ENCODE results near the gene ZNF593OS. TPM values are rescaled to one million over a fixed set of nuclear protein-coding genes. Genes with fewer than 3 reads are reported as not detected.

Gene ZNF593OS
- total RNA-seq, 1 donor from 2014 or later: not detected

DNA sequence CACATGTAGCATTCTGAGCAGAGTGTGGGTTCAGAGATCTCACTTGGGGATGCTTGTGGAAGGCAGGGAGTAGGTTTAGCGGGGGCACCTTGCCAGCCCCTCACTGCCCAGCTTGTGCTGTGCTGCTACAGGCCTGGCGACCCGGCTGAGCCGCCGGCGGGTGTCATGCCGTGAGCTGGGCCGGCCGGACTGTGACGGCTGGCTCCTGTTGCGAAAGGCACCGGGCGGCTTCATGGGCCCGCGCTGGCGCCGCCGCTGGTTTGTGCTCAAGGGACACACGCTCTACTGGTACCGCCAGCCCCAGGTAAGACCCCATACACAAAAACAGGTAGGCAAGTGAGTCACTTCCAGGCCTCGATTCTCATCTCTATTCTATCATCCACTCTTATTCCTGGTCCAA, 13.3 kb upstream of the ZNF593OS start:
- intact Hi-C loops (cut with micrococcal nuclease): no loop called here

DNA sequence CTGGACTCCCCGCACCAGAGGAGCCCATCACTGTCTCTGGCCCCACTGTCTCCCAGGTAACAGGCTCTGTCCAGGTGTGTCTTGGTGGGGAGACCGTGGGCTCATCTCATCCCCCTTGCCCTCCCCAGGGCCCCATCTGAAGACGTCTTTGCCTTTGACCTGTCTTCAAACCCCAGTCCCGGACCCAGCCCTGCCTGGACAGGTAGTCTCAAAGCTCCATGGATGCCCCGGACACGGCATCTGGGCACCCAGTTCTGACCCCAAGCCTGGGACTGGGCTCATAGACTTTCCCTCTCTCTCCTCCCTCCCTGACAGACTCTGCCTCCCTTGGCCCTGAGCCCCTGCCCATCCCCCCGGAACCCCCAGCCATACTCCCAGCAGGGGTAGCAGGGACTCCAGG, 12.5 kb upstream of the ZNF593OS start:
- intact Hi-C loops (cut with micrococcal nuclease): no loop called here

DNA sequence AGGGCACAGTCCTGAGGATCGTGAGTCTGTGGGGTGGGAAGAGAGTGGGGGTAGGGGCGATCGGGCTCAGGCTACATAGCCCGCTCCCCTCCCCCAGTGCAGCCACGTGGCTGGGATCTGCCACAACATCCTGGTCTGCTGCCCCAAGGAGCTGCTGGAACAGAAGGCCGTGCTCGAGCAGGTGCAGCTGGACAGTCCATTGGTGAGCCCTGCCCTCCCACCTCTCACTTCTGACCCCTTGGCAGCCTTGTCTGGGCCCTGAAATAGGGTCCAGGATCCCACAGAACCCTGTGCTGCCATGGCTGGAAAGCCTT, 10.7 kb upstream of the ZNF593OS start:
- intact Hi-C loops (cut with micrococcal nuclease): no loop called here

- intact Hi-C loops (cut with micrococcal nuclease): no loop called here
Observed at GRCh38 chr1:26181586-26182382, 10.2 kb upstream of the ZNF593OS start.

DNA sequence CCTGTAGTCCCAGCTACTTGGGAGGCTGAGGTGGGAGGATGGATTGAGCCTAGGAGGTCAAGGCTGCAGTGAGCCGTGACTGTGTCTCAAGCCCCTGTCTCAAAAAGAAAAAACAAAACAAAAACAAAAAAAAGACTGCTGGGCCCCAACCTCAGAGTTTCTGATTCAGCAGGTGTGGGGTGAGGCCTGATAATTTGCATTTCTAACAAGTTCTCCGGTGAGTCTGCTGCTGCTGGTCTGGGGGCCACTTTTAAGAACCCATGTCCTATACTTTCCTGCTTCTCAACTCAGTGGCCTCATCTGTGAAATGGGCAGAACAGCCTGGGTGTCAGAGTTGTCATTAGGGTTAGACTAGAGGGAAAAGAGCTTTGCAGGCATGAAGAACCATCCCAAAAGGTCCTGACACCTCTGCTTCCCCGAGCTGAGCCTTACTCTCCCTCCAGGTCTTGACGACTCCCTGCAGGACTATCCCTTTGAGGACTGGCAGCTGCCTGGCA, 8.4 kb upstream of the ZNF593OS start:
- intact Hi-C loops (cut with micrococcal nuclease): no loop called here

DNA sequence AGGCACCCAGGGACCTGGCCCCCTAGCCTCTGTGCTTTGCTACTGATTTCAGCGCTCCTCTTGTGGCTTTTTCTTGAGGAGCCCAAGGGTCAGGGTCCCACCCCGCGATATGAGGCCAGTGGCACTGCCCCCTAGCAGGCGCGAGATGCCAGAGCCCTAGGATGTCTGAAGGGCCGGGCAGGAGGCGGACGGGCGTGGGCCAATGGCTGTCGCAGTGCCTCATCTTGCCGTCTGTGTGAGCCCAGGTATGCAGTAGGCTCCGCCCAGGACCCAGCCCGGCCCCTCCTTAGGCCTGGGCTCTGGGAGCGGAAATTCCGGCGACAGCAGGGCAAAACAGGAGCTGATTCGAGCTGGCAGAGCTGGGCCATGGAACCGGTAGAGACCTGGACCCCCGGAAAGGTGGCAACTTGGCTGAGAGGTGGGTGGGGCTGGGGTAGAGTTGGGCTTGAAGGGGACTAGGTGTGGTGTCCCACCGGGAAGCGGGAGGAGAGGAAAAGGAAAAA, 5.6 kb upstream of the ZNF593OS start, which contains the start of gene CNKSR1:
CNKSR1 (plus strand) TSS at position 310 of the 503 bp plus-strand sequence; CDS start at position 367, 57 bp downstream.
- intact Hi-C loops (cut with micrococcal nuclease): no loop called here

DNA sequence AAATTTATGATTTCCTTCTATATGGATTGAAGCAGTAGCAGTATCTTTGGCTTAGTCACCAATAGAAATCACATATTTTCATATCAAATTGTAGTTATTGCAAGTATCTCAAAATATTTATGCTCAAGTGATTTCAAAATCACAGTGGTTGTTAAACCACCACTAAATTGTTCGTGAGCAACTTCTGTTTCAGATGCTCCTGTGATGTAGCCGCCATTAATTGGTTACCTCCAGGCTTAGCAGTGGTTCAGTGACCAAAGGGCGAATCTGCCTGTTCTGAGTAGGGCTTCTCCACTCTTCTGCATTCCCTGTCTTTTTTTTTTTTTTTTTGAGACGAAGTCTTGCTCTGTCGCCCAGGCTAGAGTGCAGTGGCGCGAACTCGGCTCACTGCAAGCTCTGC, 3.7 kb upstream of the ZNF593OS start:
- intact Hi-C loops (cut with micrococcal nuclease): no loop called here

DNA sequence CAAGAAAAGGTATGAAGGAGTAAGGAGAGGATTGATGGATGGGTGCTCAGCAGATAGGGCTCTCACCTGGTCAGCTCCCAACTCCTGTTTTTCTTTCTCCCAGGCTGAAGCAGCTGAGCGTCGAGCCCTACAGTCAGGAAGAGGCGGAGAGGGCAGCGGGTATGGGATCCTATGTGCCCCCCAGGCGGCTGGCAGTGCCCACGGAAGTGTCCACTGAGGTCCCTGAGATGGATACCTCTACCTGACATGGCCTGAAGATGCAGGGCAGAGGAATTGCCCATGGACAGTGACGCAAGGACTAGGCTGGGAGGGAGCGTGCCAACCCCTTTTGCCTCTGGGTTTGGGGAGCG, 1.2 kb downstream of the ZNF593OS start:
- intact Hi-C loops (cut with micrococcal nuclease): no loop called here

GRCh38 chr1:26169669-26170471, 1.8 kb downstream of the ZNF593OS start, which contains the start of gene ZNF593:
TSS of gene ZNF593 (plus strand) at chr1:26169908. CDS start at chr1:26169984, 76 bp downstream.
- intact Hi-C loops (cut with micrococcal nuclease): loop anchor here (1.0 to 10.0 kb wide), 4 partner anchors 64 to 225 kb away; partner anchors contain the start of gene CEP85

GRCh38 chr1:26169198-26169554, 2.5 kb downstream of the ZNF593OS start:
- intact Hi-C loops (cut with micrococcal nuclease): loop anchor here (1.0 to 10.0 kb wide), 4 partner anchors 65 to 226 kb away; partner anchors contain the start of gene CEP85

DNA sequence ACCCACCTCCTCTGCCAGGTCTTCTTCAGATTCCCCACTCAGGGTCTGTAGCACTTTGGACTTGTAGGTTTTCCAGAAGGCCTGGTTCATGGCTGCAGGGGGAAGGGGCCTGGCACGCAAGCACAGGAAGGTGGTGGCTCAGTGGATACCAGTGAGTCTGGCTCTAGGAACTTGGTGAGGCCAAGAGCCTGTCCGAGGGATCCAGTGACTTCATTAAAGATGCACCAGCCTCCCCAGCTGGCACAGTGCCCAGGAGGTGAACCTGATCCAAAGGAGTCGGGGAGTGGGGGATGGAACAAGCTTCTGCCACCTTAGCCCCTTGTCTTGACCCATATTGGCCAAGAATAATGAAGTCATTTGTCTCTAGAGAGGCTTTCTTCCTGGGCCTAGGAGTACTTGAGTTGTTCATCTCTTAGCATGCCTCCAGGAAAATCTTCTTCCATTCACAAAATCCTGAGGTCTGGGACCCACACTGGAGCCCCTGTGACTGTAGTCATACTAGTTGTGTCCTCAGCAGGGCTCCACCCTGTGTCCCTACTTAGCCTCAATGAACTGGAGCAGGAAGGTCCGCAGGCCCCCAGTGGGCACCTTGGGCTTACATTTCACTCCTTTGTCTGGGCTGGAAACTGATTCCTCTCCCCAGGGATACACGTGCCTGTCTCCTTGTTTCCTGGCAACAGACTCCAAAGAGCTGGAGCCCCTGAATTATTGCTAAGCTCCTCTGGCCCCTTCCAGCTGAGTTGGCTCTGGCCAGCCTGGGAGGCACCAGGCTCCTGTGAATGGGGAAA, 3.0 kb downstream of the ZNF593OS start, which contains the start of gene C1orf232:
C1orf232 (minus strand) TSS at position 554 of the 788 bp plus-strand sequence; CDS start at position 90, 464 bp downstream.
- intact Hi-C loops (cut with micrococcal nuclease): loop anchor here (1.0 to 10.0 kb wide), 4 partner anchors 66 to 226 kb away; partner anchors contain the start of gene CEP85

DNA sequence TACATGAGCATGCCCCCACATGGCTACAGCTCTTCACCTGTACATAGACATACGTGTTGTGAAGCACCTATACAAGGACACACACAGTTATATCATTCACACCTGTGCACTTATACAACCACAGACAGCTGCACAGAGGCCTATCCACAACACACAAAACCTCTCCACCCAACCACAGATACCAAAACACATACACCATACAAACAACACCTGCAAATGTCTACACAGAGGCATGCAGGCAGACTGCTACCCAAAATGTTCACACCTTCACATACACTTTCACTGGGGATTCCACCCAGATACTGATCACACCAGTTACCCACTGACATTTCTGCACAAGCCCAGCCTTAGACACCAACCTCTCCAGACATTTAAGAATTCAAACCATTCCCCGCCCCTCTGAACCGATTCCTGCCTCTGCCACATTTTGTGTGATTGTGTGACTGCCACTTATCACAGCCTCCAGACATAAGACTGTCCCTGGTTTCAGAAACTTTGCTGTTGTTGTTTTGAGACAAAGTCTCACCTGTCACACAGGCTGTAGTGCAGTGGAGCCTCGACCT, 4.8 kb downstream of the ZNF593OS start:
- intact Hi-C loops (cut with micrococcal nuclease): loop anchor here (5.0 to 10.0 kb wide), 2 partner anchors 156 to 228 kb away; no protein-coding TSS in a partner anchor

DNA sequence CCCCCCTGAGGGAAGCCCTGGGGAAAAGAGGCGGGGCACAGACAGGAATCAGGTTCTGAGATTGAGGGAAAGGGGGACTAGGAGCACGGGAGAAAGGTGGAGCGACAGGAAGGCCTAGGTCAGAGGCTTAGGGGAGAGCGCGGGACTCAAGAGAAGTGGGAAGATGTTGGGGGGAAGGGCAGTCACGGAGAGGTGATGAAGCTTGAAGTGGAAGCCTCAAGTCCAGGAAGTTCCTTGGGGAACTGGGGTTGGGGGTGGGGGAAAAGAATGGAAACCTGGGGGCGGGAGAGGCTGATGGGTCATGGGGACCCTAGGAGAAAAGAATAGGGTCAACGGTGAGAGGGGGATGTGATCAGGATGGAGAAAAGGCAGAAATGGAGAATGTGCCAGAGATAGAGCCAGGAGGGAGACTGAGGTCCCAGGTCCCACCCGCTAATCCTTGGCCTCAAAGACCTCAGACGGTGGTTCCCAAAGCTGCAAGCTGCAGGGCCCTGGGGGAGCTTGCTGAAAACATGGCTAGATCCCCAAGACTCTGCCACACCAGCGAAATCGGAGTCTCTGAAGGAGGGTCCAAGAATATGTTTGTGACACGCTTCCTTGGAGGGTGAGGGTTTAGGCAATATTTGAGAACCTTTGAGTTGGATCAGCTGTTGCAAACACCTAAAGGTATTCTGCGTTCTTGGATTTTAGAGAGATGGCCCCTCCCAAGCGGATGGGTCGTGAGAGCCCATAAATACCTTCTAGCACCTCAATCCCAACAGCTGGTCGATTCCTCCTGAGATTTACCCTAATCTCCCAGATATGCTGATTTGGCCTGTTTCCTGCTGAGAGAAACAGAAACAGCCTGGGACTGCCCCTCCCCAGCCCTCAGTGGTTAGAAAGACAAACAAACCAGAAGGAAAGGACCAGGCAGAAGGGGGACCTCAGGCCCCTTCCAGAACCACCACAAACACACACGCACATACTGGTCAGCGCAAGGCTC, 6.5 kb downstream of the ZNF593OS start:
- intact Hi-C loops (cut with micrococcal nuclease): loop anchor here (1.0 to 10.0 kb wide), 4 partner anchors 60 to 230 kb away; no protein-coding TSS in a partner anchor

GRCh38 chr1:26164036-26164860, 7.4 kb downstream of the ZNF593OS start:
- intact Hi-C loops (cut with micrococcal nuclease): loop anchor here (1.0 to 10.0 kb wide), 3 partner anchors 59 to 231 kb away; no protein-coding TSS in a partner anchor

GRCh38 chr1:26163684-26164035, 8.0 kb downstream of the ZNF593OS start:
- intact Hi-C loops (cut with micrococcal nuclease): loop anchor here (1.0 to 10.0 kb wide), 3 partner anchors 58 to 231 kb away; no protein-coding TSS in a partner anchor

- intact Hi-C loops (cut with micrococcal nuclease): loop anchor here (10.0 kb wide), 1 partner anchor 233 kb away; no protein-coding TSS in a partner anchor
Observed at GRCh38 chr1:26162220-26162709, 9.4 kb downstream of the ZNF593OS start.

GRCh38 chr1:26161415-26162219, 10.0 kb downstream of the ZNF593OS start:
- intact Hi-C loops (cut with micrococcal nuclease): loop anchor here (10.0 kb wide), 1 partner anchor 233 kb away; no protein-coding TSS in a partner anchor

All from T-helper 2 cell treated with Interferon-gamma antibody and Interleukin-4, amounts not matched to agents 100 ng/mL and 5 ng/mL, for 36 hours (primary cell).